Activated CD8-positive, alpha-beta memory T cell treated with anti-CD3 and anti-CD28 coated beads, Interleukin-2, amount 50 U/mL, for 1 hour (primary cell): ENCODE results near the gene ATG16L2.
"Not testable (repeated sequence)": the region's sequence is repeated elsewhere in the genome, so short reads cannot be mapped to it uniquely, and the experiment has no call there.

Experiments
- DNase-seq: peaks from one replicate; pipeline ENCODE4 v3.0.0-alpha.2; 2020; ENCODE audit errors: extremely low read depth

ATG16L2 gene

GRCh38 chr11:72802822-72803221 lies 11.4 kb upstream of the ATG16L2 start:
- DNase-seq, result no peak

- no peak for DNase-seq
These were observed 9.0 kb upstream of the ATG16L2 start for GRCh38 chr11:72805216-72805615.

GRCh38 chr11:72806378-72806777 lies 7.8 kb upstream of the ATG16L2 start:
- DNase-seq, result not testable (repeated sequence)

- DNase-seq, result no peak
These were observed 7.1 kb upstream of the ATG16L2 start for GRCh38 chr11:72807021-72807693.

GRCh38 chr11:72807792-72808191 lies 6.4 kb upstream of the ATG16L2 start:
- no peak for DNase-seq

GRCh38 chr11:72808331-72808798 lies 5.8 kb upstream of the ATG16L2 start:
- no peak for DNase-seq

- DNase-seq, result not testable (repeated sequence)
These were observed 2.5 kb upstream of the ATG16L2 start for GRCh38 chr11:72811686-72812085.

- DNase-seq, result no peak
These were observed 1.6 kb upstream of the ATG16L2 start for GRCh38 chr11:72812604-72812966.

- DNase-seq, result no peak
These were observed 1.1 kb upstream of the ATG16L2 start for GRCh38 chr11:72812967-72813739.

GRCh38 chr11:72813740-72814285 lies 398 bp upstream of the ATG16L2 start:
- DNase-seq, result peak; percentile 61

GRCh38 chr11:72815110-72815618 lies 953 bp downstream of the ATG16L2 start:
- no peak for DNase-seq

- no peak for DNase-seq
These were observed 2.3 kb downstream of the ATG16L2 start for GRCh38 chr11:72816404-72816990.

- no peak for DNase-seq
These were observed 3.8 kb downstream of the ATG16L2 start for GRCh38 chr11:72817966-72818365.

- no peak for DNase-seq
These were observed 4.8 kb downstream of the ATG16L2 start for GRCh38 chr11:72818971-72819370.

- DNase-seq, result no peak
These were observed 6.4 kb downstream of the ATG16L2 start for GRCh38 chr11:72820439-72821139.

- no peak for DNase-seq
These were observed 7.2 kb downstream of the ATG16L2 start for GRCh38 chr11:72821221-72821919.

GRCh38 chr11:72821920-72822799 lies 7.9 kb downstream of the ATG16L2 start:
- peak; percentile 66 for DNase-seq

- DNase-seq, result no peak
These were observed 9.0 kb downstream of the ATG16L2 start for GRCh38 chr11:72823105-72823804.

GRCh38 chr11:72824020-72824419 lies 9.8 kb downstream of the ATG16L2 start:
- no peak for DNase-seq
